Naive thymus-derived CD4-positive, alpha-beta T cell (primary cell): ENCODE measurements around the gene KCNH1. TPM values are rescaled to one million over a fixed set of nuclear protein-coding genes. Genes with fewer than 3 reads are reported as not detected.
A peak's percentile ranks its signal among the peaks of the same experiment; 100 is the strongest.

Experiments
- ATAC-seq: fragments of 150-1000 bp; cut with Tn5 transposase; 2 replicates; pipeline ENCODE4 v1.10.0; 2021; ENCODE audit warnings: mild to moderate bottlenecking, moderate library complexity
- CTCF ChIA-PET: fragments of 350-600 bp; sonication (Branson Sonifier 250); formaldehyde crosslinking; loops from one replicate; lab custom pipeline; 2021; ENCODE audit warnings: antibody characterized with exemption; lab: Charles Lee
- POLR2A ChIA-PET: fragments of 350-600 bp; sonication (Branson Sonifier 250); formaldehyde crosslinking; loops from one replicate; lab custom pipeline; 2021; ENCODE audit warnings: antibody characterized with exemption, inconsistent platforms; lab: Charles Lee
- DNase-seq, 9 donors: peaks; one replicate each; pipeline versions ENCODE4 v3.0.0 to v3.0.0-alpha.2; 2020 to 2022; ENCODE audit warnings: mixed read lengths in 1 of 9
- H3K27ac ChIP-seq: one replicate; pipeline ENCODE4 v1.7.0; 2013; ENCODE audit warnings: mild to moderate bottlenecking, low read depth, low read length, moderate library complexity
- H3K27me3 ChIP-seq, 2 donors: one replicate each; pipeline ENCODE4 v1.7.0; 2013; ENCODE audit warnings: low read length in 2 of 2, mild to moderate bottlenecking in 2 of 2, moderate library complexity in 2 of 2; ENCODE audit not compliant: control insufficient read depth in 2 of 2, insufficient read depth in 2 of 2
- H3K36me3 ChIP-seq, 3 experiments: 1 replicate in 2 of 3; 2 replicates in 1 of 3; pipeline ENCODE4 v1.7.0; 2013; ENCODE audit warnings: low read length in 3 of 3, mild to moderate bottlenecking in 3 of 3, moderate library complexity in 1 of 3; ENCODE audit not compliant: insufficient read depth in 3 of 3, control insufficient read depth in 2 of 3
- H3K4me1 ChIP-seq, 2 donors: one replicate each; pipeline ENCODE4 v1.7.0; 2013; ENCODE audit warnings: low read length in 2 of 2, mild to moderate bottlenecking in 2 of 2, moderate library complexity in 1 of 2; ENCODE audit not compliant: control insufficient read depth in 2 of 2, insufficient read depth in 2 of 2
- H3K4me3 ChIP-seq: 2 replicates; pipeline ENCODE4 v1.7.0; 2013; ENCODE audit warnings: mild to moderate bottlenecking, low read length
- H3K9me3 ChIP-seq, 3 experiments: 1 replicate in 2 of 3; 2 replicates in 1 of 3; pipeline ENCODE4 v1.7.0; 2013; ENCODE audit warnings: low read length in 3 of 3; ENCODE audit not compliant: control insufficient read depth in 2 of 3
- H3K27ac Mint-ChIP-seq, 9 donors: one replicate each; pipeline ENCODE4 v1.8.0; 2020 to 2022; ENCODE audit warnings: mixed read lengths in 9 of 9, mild to moderate bottlenecking in 8 of 9, moderate library complexity in 5 of 9, inconsistent platforms in 2 of 9
- H3K27me3 Mint-ChIP-seq, 5 donors: one replicate each; pipeline ENCODE4 v1.8.0; 2021 to 2022; ENCODE audit warnings: mixed read lengths in 5 of 5, mild to moderate bottlenecking in 1 of 5
- H3K36me3 Mint-ChIP-seq, 5 donors: one replicate each; pipeline ENCODE4 v1.8.0; 2020 to 2022; ENCODE audit warnings: mixed read lengths in 5 of 5, mild to moderate bottlenecking in 3 of 5, inconsistent platforms in 1 of 5
- H3K4me1 Mint-ChIP-seq, 7 donors: one replicate each; pipeline ENCODE4 v1.8.0; 2020 to 2022; ENCODE audit warnings: mixed read lengths in 7 of 7, mild to moderate bottlenecking in 3 of 7, inconsistent platforms in 1 of 7
- H3K4me3 Mint-ChIP-seq, 10 donors: one replicate each; pipeline ENCODE4 v1.8.0; 2020 to 2022; ENCODE audit warnings: mild to moderate bottlenecking in 10 of 10, mixed read lengths in 10 of 10, moderate library complexity in 6 of 10, inconsistent platforms in 2 of 10
- H3K9me3 Mint-ChIP-seq, 11 donors: one replicate each; pipeline ENCODE4 v1.8.0; 2020 to 2022; ENCODE audit warnings: mixed read lengths in 11 of 11, mild to moderate bottlenecking in 4 of 11, inconsistent platforms in 1 of 11, moderate library complexity in 1 of 11
- intact Hi-C, 2 donors: fragments of 100-400 bp; cut with micrococcal nuclease; formaldehyde crosslinking; loops; one replicate each; pipeline ENCODE4 v1.15.1; 2023
- polyA plus RNA-seq, 2 donors: library from polyadenylated mRNA; unstranded; fragments of 300-500 nt; fragmentation: Illumina TruSeq; gene quantifications; one replicate each; pipeline ENCODE4 v1.2.3, GENCODE V29; 2021
- total RNA-seq, 6 experiments: library from RNA in 5 of 6; stranded (reverse) in 5 of 6; gene quantifications; 1 replicate in 5 of 6; 2 replicates in 1 of 6; pipeline ENCODE4 v1.2.3 and lab custom pipeline; 2021 to 2026

Gene KCNH1
- total and polyA plus RNA-seq, 7 experiments from 2014 or later, result not detected

GRCh38 chr1:211155040-211155439 is 21.1 kb upstream of the KCNH1 start:
- Histone ChIP-seq H3K27ac (no peak overlapping the region), H3K27me3 (no peaks in the 10 kb centered on the region), H3K4me3 (no peak overlapping the region), H3K9me3 (no peaks in the 10 kb centered on the region), H3K36me3 (no peaks in the 10 kb centered on the region), H3K4me1 (no peaks in the 10 kb centered on the region)
- DNase-seq, result no peak
- ChIA-PET CTCF (no interaction called here), POLR2A (no interaction called here)
- H3K4me3 Mint-ChIP-seq, result no peak overlapping the region
- ATAC-seq, result no peak
- peaks cover 0 to 5% (median 0%) of the 10 kb centered on the region in 7 donors for H3K4me1 Mint-ChIP-seq
- intact Hi-C loops, result no loop called here
- no peak overlapping the region for H3K27ac Mint-ChIP-seq
- peaks cover 1 to 12% (median 7%) of the 10 kb centered on the region in 5 donors for H3K36me3 Mint-ChIP-seq
- peaks cover 10 to 21% (median 15%) of the 10 kb centered on the region in 11 donors for H3K9me3 Mint-ChIP-seq
- peaks cover 0 to 19% (median 5%) of the 10 kb centered on the region in 5 donors for H3K27me3 Mint-ChIP-seq

GRCh38 chr1:211153932-211154331 is 20.0 kb upstream of the KCNH1 start:
- intact Hi-C loops, result no loop called here
- H3K27me3 Mint-ChIP-seq, result peaks cover 0 to 20% (median 8%) of the 10 kb centered on the region in 5 donors
- H3K36me3 Mint-ChIP-seq, result peaks cover 1 to 12% (median 7%) of the 10 kb centered on the region in 5 donors
- POLR2A ChIA-PET, result no interaction called here
- no peak overlapping the region for H3K27ac ChIP-seq
- no peaks in the 10 kb centered on the region for H3K4me1 ChIP-seq
- no peak overlapping the region for H3K27ac Mint-ChIP-seq
- H3K4me3 ChIP-seq, result no peak overlapping the region
- H3K4me3 Mint-ChIP-seq, result no peak overlapping the region
- CTCF ChIA-PET, result no interaction called here
- H3K4me1 Mint-ChIP-seq, result peaks cover 0 to 5% (median 0%) of the 10 kb centered on the region in 7 donors
- no peaks in the 10 kb centered on the region for H3K27me3 ChIP-seq
- no peaks in the 10 kb centered on the region for H3K36me3 ChIP-seq
- H3K9me3 ChIP-seq, result no peaks in the 10 kb centered on the region
- DNase-seq (no peak), ATAC-seq (no peak)
- peaks cover 6 to 16% (median 13%) of the 10 kb centered on the region in 11 donors for H3K9me3 Mint-ChIP-seq

- Mint-ChIP-seq H3K4me3 (no peak overlapping the region), H3K27me3 (peaks cover 11 to 31% (median 23%) of the 10 kb centered on the region in 5 donors), H3K4me1 (no peaks in the 10 kb centered on the region), H3K27ac (no peak overlapping the region), H3K9me3 (peaks cover 0 to under 1% (median 0%) of the 10 kb centered on the region in 11 donors), H3K36me3 (no peaks in the 10 kb centered on the region)
- H3K4me1 ChIP-seq, result no peaks in the 10 kb centered on the region
- H3K9me3 ChIP-seq, result no peaks in the 10 kb centered on the region
- H3K4me3 ChIP-seq, result no peak overlapping the region
- no peaks in the 10 kb centered on the region for H3K27me3 ChIP-seq
- ATAC-seq, result no peak
- no peak overlapping the region for H3K27ac ChIP-seq
- no peak for DNase-seq
- CTCF ChIA-PET, result no interaction called here
- H3K36me3 ChIP-seq, result no peaks in the 10 kb centered on the region
- POLR2A ChIA-PET, result no interaction called here
- intact Hi-C loops, result no loop called here
Measured at GRCh38 chr1:211148366-211148765, 14.4 kb upstream of the KCNH1 start.

GRCh38 chr1:211145944-211146343 is 12.0 kb upstream of the KCNH1 start:
- H3K9me3 Mint-ChIP-seq, result no peaks in the 10 kb centered on the region
- Histone ChIP-seq H3K36me3 (no peaks in the 10 kb centered on the region), H3K4me3 (no peak overlapping the region), H3K27ac (no peak overlapping the region), H3K9me3 (no peaks in the 10 kb centered on the region), H3K4me1 (no peaks in the 10 kb centered on the region), H3K27me3 (peaks cover 0 to 3% of the 10 kb centered on the region in 2 donors)
- no peaks in the 10 kb centered on the region for H3K36me3 Mint-ChIP-seq
- ATAC-seq, result no peak
- DNase-seq, result no peak
- H3K27ac Mint-ChIP-seq, result no peak overlapping the region
- H3K27me3 Mint-ChIP-seq, result peaks cover 22 to 45% (median 36%) of the 10 kb centered on the region in 5 donors
- CTCF ChIA-PET, result no interaction called here
- POLR2A ChIA-PET, result no interaction called here
- intact Hi-C loops, result no loop called here
- no peaks in the 10 kb centered on the region for H3K4me1 Mint-ChIP-seq
- no peak overlapping the region for H3K4me3 Mint-ChIP-seq

GRCh38 chr1:211135342-211135950 is 1.5 kb upstream of the KCNH1 start:
- ChIA-PET POLR2A (interaction anchor here (1.3 kb wide), 1 partner anchor 123 kb away, joined by 3 read pairs; the partner anchor contains the start of gene RCOR3), CTCF (interaction anchor here (0.6 to 1.4 kb wide), 4 partner anchors 123 to 728 kb away, joined by 3 to 4 read pairs (median 3); no protein-coding TSS in a partner anchor)
- H3K27ac ChIP-seq, result no peak overlapping the region
- H3K4me3 ChIP-seq, result no peak overlapping the region
- ATAC-seq (no peak), DNase-seq (peak in 5 of 9 donors; percentile 21 to 38 (median 27))
- peaks cover 3 to 5% of the 10 kb centered on the region in 2 donors for H3K4me1 ChIP-seq
- no peaks in the 10 kb centered on the region for H3K36me3 Mint-ChIP-seq
- peak overlapping the region in 1 of 10 donors; percentile 6 for H3K4me3 Mint-ChIP-seq
- H3K9me3 Mint-ChIP-seq, result no peaks in the 10 kb centered on the region
- H3K4me1 Mint-ChIP-seq, result peaks cover 0 to 10% (median 7%) of the 10 kb centered on the region in 7 donors
- intact Hi-C loops, result loop anchor here (1.0 to 10.0 kb wide), 4 partner anchors 89 to 1271 kb away; no protein-coding TSS in a partner anchor
- no peaks in the 10 kb centered on the region for H3K36me3 ChIP-seq
- no peaks in the 10 kb centered on the region for H3K9me3 ChIP-seq
- H3K27ac Mint-ChIP-seq, result no peak overlapping the region
- peaks cover 0 to 6% of the 10 kb centered on the region in 2 donors for H3K27me3 ChIP-seq
- peaks cover 28 to 88% (median 66%) of the 10 kb centered on the region in 5 donors for H3K27me3 Mint-ChIP-seq

- ChIA-PET CTCF (interaction anchor here (1.2 to 1.3 kb wide), 2 partner anchors 125 to 726 kb away, joined by 3 to 5 read pairs; no protein-coding TSS in a partner anchor), POLR2A (interaction anchor here (1.9 kb wide), 1 partner anchor 125 kb away, joined by 7 read pairs; no protein-coding TSS in a partner anchor)
- intact Hi-C loops, result loop anchor here in 1 of 2 donors (10.0 kb wide), 2 partner anchors 91 to 1269 kb away; no protein-coding TSS in a partner anchor
- Mint-ChIP-seq H3K9me3 (no peaks in the 10 kb centered on the region), H3K4me3 (peak overlapping the region; percentile 65 to 88 (median 78)), H3K27me3 (peaks cover 12 to 89% (median 63%) of the 10 kb centered on the region in 5 donors), H3K4me1 (peaks cover 0 to 10% (median 7%) of the 10 kb centered on the region in 7 donors), H3K36me3 (no peaks in the 10 kb centered on the region), H3K27ac (no peak overlapping the region)
- peak overlapping the region; percentile 50 for H3K4me3 ChIP-seq
- DNase-seq (peak in 1 of 9 donors; percentile 2), ATAC-seq (peak; percentile 30)
- peaks cover 0 to 6% of the 10 kb centered on the region in 2 donors for H3K27me3 ChIP-seq
- H3K4me1 ChIP-seq, result peaks cover 3 to 5% of the 10 kb centered on the region in 2 donors
- no peaks in the 10 kb centered on the region for H3K36me3 ChIP-seq
- no peak overlapping the region for H3K27ac ChIP-seq
- H3K9me3 ChIP-seq, result no peaks in the 10 kb centered on the region
Measured at GRCh38 chr1:211133393-211133835, 534 bp downstream of the KCNH1 start.
